Heart right ventricle (tissue), 16 donors: ENCODE data around the gene PHLDB1. TPM values are rescaled to one million over a fixed set of nuclear protein-coding genes. Genes with fewer than 3 reads are reported as not detected.
"Not testable (repeated sequence)": the region's sequence is repeated elsewhere in the genome, so short reads cannot be mapped to it uniquely, and the experiment has no call there.

Experiments
- ATAC-seq, 8 donors: fragments of 200-7000 bp; cut with Tn5 transposase; one replicate each; pipeline ENCODE4 v1.9.1; 2020; ENCODE audit warnings: mild to moderate bottlenecking in 8 of 8, moderate library complexity in 8 of 8, moderate number of reproducible peaks in 1 of 8
- DNase-seq, 2 donors: peaks; one replicate each; pipeline ENCODE4 v3.0.0-alpha.2; 2020
- H3K27ac ChIP-seq, 10 donors: fragments of 200-600 bp; sonication (generic) in 2 of 10; one replicate each; pipeline versions ENCODE4 v1.5.0 to v1.8.0; 2020 to 2022; ENCODE audit warnings: mild to moderate bottlenecking in 3 of 10
- H3K27me3 ChIP-seq, 7 donors: fragments of 200-600 bp; one replicate each; pipeline ENCODE4 v1.8.0; 2021 to 2022; ENCODE audit warnings: mild to moderate bottlenecking in 2 of 7
- H3K36me3 ChIP-seq, 9 donors: fragments of 200-600 bp; sonication (generic) in 1 of 9; one replicate each; pipeline versions ENCODE4 v1.5.0 to v1.8.0; 2020 to 2022; ENCODE audit warnings: mild to moderate bottlenecking in 2 of 9
- H3K4me1 ChIP-seq, 9 donors: fragments of 200-600 bp; sonication (generic) in 1 of 9; one replicate each; pipeline versions ENCODE4 v1.5.0 to v1.8.0; 2020 to 2022; ENCODE audit warnings: mild to moderate bottlenecking in 4 of 9
- H3K4me3 ChIP-seq, 10 donors: fragments of 200-600 bp; sonication (generic) in 2 of 10; one replicate each; pipeline versions ENCODE4 v1.5.0 to v1.8.0; 2020 to 2022; ENCODE audit warnings: mild to moderate bottlenecking in 7 of 10, moderate library complexity in 2 of 10
- H3K9me3 ChIP-seq, 11 donors: fragments of 200-600 bp in 10 of 11; sonication (generic) in 2 of 11; one replicate each; pipeline versions ENCODE4 v1.5.0 to v1.8.0; 2013 to 2022; ENCODE audit warnings: mild to moderate bottlenecking in 2 of 11, control low read depth in 1 of 11, moderate library complexity in 1 of 11
- WGBS, 2 donors: extraction: QIAGEN DNeasy Blood & Tissue Kit; methylation state at CpG; one replicate each; pipeline ENCODE4 v1.1.7; 2013; ENCODE audit warnings: inconsistent platforms in 1 of 2; 5-methylcytosine and 5-hydroxymethylcytosine counted together
- intact Hi-C, 10 donors: fragments of 100-400 bp; cut with DNase I; formaldehyde crosslinking; loops; one replicate each; pipeline versions ENCODE4 v1.11.1 to v1.14.2; 2022
- polyA plus RNA-seq, 2 donors: library from polyadenylated mRNA; stranded (reverse); fragments of 200-250 nt; gene quantifications; one replicate each; pipeline ENCODE4 v1.2.3, GENCODE V29; 2013
- total RNA-seq, 10 donors: library from RNA; stranded (reverse); fragmentation: NEBNext Ultra II Directional in 3 of 10; extraction: Animal tissue kit (Norgen Biotek cat#: 25700) in 3 of 10; gene quantifications; one replicate each; pipeline versions ENCODE4 v1.2.1 to v1.2.4, GENCODE V29; 2021 to 2023
- TF ChIP-seq, protein P1 (sequence below), 9 donors: fragments of 200-600 bp; sonication (generic) in 2 of 9; IDR thresholded peaks; one replicate each; pipeline versions ENCODE4 v1.5.0 to v1.8.0; 2021 to 2022; ENCODE audit warnings: antibody characterized with exemption in 9 of 9, mild to moderate bottlenecking in 5 of 9, moderate library complexity in 1 of 9
- donor health status: Arrhythmogenic right ventricular cardiomyopathy.
- donor health status: ischemic (EF 13 %, LVEDD 7.1; RV severe dilation, severe dysfunction).
- donor health status: healthy with polysubstance abuse.
- donor health status: DM: no; HTN: yes; CAD: no.
- donor health status: DM: no; HTN: no; CAD: no.
- donor health status: ischemic (EF 25% LVEDD 6.9; RV normal size, moderate dysfunction).
- donor health status: ischemic (EF 25% LVEDD 5.7; RV mildly dilated, moderate dysfunction).
- donor health status: healthy.
- donor health status: DM: yes; HTN: yes; CAD: no.
- donor health status: Ischemic cardiomyopathy.
- donor health status: ischemic (EF 35%, LVEDD 5.7; RV mildly dilated, moderate dysfunction).
- donor health status: nonischemic (EF 11% LVEDD 7.7; RV severe dilation, severe dysfunction).
- donor health status: DM: yes; HTN: yes; CAD: no.
- donor health status: PGD.
- donor health status: ischemic (EF 29% LVEDD 5.4; RV normal size, mild dysfunction).
- donor health status: nonischemic (EF 23%, LVEDD 6.1; RV moderate dilation, normal function).

The PHLDB1 gene
- total and polyA plus RNA-seq, 12 donors, result 74.9 to 259 (median 114) TPM

DNA sequence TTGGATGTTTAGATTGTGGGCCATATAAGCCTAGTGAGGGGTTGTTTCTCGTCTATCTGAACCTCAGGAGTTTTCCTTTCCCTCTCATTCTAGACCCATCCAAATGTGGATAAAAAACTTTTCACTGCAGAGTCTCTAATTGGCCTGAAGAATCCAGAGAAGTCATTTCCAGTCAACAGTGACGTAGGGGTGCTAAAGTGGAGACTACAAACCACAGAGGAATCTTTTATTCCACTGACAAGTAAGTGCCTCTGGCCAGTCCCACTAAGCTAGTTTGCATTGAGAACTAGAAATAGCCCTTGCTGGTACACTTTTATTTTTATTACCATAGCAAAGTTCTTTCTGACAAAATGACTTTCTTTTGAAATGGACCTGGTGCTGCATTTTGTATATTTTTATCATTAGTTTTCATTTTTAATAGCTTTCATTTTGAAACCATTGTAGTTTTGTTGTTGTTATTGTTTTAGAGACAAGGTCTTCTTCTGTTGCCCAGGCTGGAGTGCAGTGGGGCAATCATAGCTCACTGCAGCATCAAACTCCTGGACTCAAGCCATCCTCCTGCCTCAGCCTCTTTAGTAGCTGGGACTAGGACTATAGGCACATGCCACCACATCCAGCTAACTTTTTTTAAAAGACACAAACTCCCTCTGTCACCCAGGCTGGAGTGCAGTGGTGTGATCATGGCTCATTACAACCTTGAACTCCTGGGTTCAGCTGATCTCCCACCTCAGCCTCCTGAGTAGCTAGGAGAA is 14.6 kb upstream of the PHLDB1 start:
- ATAC-seq (peak in 6 of 8 donors; percentile 77 to 86 (median 80)), DNase-seq (peak in 1 of 2 donors; percentile 28)

DNA sequence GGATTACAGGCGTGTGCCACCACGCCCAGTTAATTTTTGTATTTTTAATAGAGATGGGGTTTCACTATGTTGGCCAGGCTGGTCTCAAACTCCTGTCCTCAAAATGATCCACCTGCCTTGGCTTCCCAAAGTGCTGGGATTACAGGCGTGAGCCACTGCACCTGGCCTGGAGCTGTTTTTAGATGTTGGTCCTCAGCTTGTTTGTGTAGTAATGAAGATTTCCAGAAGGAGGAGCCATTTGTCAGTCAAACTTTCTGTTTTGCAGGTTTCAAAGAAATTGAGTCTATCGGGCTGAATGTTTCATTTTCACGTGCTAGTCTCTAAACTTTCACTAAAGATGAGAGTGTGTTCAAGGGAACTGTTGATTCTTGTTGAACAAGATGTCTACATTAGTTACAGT is 12.4 kb upstream of the PHLDB1 start:
- TF ChIP-seq, protein P1, sequence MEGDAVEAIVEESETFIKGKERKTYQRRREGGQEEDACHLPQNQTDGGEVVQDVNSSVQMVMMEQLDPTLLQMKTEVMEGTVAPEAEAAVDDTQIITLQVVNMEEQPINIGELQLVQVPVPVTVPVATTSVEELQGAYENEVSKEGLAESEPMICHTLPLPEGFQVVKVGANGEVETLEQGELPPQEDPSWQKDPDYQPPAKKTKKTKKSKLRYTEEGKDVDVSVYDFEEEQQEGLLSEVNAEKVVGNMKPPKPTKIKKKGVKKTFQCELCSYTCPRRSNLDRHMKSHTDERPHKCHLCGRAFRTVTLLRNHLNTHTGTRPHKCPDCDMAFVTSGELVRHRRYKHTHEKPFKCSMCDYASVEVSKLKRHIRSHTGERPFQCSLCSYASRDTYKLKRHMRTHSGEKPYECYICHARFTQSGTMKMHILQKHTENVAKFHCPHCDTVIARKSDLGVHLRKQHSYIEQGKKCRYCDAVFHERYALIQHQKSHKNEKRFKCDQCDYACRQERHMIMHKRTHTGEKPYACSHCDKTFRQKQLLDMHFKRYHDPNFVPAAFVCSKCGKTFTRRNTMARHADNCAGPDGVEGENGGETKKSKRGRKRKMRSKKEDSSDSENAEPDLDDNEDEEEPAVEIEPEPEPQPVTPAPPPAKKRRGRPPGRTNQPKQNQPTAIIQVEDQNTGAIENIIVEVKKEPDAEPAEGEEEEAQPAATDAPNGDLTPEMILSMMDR (IDR thresholded peaks at IDR 0.05), result peak in 8 of 9 donors; percentile 12 to 70 (median 59)
- H3K4me3 ChIP-seq, H3K9me3 ChIP-seq, DNase-seq, H3K27me3 ChIP-seq: not testable (repeated sequence)
- ATAC-seq, result peak in 1 of 8 donors; percentile 20
- peak overlapping the region in 5 of 10 donors; percentile 1 to 87 (median 64) for H3K27ac ChIP-seq
- peaks cover 6 to 49% (median 27%) of the 10 kb centered on the region in 9 donors for H3K4me1 ChIP-seq
- intact Hi-C loops, result loop anchor here in 5 of 10 donors (2.0 to 10.0 kb wide), 3 partner anchors 60 to 64 kb away; no protein-coding TSS in a partner anchor
- peaks cover 7 to 100% (median 66%) of the 10 kb centered on the region in 9 donors for H3K36me3 ChIP-seq
- WGBS, 2 donors, result 48 to 54% methylated on average over 5 of the region's 5 CpGs

More for the DNA sequence above, 14.6 kb upstream of the PHLDB1 start:
- Histone ChIP-seq H3K27me3 (no peaks in the 10 kb centered on the region), H3K27ac (peak overlapping the region; percentile 0 to 87 (median 70)), H3K36me3 (peaks cover 0 to 100% (median 58%) of the 10 kb centered on the region in 9 donors), H3K9me3 (no peaks in the 10 kb centered on the region), H3K4me3 (no peak overlapping the region), H3K4me1 (peaks cover 6 to 49% (median 27%) of the 10 kb centered on the region in 9 donors)
- 61 to 69% methylated on average over 2 of the region's 2 CpGs for WGBS, 2 donors
- intact Hi-C loops, result loop anchor here in 3 of 10 donors (5.0 to 10.0 kb wide), 2 partner anchors 62 to 65 kb away; no protein-coding TSS in a partner anchor
- TF ChIP-seq, protein P1 (IDR thresholded peaks at IDR 0.05), result no peak

DNA sequence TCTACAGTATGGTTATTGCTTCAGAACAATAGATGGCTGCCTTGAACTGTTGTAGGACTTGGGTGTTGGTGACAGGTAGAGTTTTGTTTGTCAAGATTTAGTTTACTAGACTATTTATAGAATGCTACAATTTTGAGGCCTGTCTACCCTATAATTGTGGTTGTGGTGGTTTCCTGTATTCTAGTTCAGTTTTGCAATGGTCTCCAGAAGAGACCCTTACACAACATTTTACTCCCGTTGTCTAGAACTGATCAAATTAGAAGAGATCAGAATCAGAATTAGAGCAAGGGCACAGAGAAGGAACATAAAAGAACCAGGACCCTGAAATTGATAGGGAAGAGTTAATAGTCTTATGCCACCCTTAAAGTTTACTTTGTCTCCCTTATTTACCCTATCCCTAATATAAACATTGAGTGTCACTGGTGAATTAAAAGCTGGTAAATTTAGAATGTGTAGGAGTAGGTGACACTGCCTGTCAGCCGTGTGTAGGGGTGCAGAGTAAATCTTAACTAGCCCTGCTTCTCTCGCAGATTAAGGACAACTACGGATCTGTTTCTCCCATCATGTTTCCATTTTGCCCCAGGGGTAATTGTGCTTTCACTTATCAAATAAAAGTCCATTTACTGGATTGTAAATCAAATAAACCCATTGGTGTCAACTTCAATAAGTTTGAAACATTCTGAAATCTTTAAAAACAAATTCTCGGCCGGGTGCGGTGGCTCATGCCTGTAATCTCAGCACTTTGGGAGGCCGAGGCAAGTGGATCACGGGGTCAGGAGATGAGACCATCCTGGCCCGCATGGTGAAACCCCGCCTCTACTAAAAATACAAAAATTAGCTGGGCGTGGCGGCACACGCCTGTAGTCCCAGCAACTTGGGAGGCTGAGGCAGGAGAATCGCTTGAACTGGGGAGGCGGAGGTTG is 10.9 kb upstream of the PHLDB1 start:
- peak overlapping the region in 2 of 10 donors; percentile 2 to 87 for H3K27ac ChIP-seq
- 89 to 92% methylated on average over 16 of the region's 16 CpGs for WGBS, 2 donors

More for the DNA sequence above, 10.9 kb upstream of the PHLDB1 start:
- H3K27me3 ChIP-seq, result no peaks in the 10 kb centered on the region
- no peaks in the 10 kb centered on the region for H3K9me3 ChIP-seq
- intact Hi-C loops, result loop anchor here in 2 of 10 donors (5.0 to 10.0 kb wide), 2 partner anchors 58 to 61 kb away; no protein-coding TSS in a partner anchor
- H3K4me1 ChIP-seq, result peaks cover 6 to 49% (median 29%) of the 10 kb centered on the region in 9 donors
- TF ChIP-seq, protein P1 (IDR thresholded peaks at IDR 0.05), result no peak
- ATAC-seq (no peak), DNase-seq (no peak)
- H3K4me3 ChIP-seq, result no peak overlapping the region
- peaks cover 4 to 100% (median 66%) of the 10 kb centered on the region in 9 donors for H3K36me3 ChIP-seq
